Stimulated activated CD8-positive, alpha-beta memory T cell treated with anti-CD3 and anti-CD28 coated beads, Interleukin-7, amount 100 ng/mL, for 48 hours (primary cell): ENCODE data around the gene HLA-DQA2.
"Not testable (repeated sequence)": the region's sequence is repeated elsewhere in the genome, so short reads cannot be mapped to it uniquely, and the experiment has no call there.

ENCODE experiments used
- DNase-seq, 2 donors: peaks; one replicate each; pipeline ENCODE4 v3.0.0-alpha.2; 2020; ENCODE audit warnings: low read depth in 1 of 2; ENCODE audit errors: extremely low read depth in 1 of 2

HLA-DQA2 gene

GRCh38 chr6:32741031-32741960 lies at the start of gene HLA-DQA2:
Gene HLA-DQA2, plus strand, starts transcription at chr6:32741391. Its CDS starts 53 bp downstream, at chr6:32741444.
- DNase-seq: no peak

GRCh38 chr6:32692019-32692418 lies 49.2 kb upstream of the HLA-DQA2 start:
- DNase-seq: no peak

GRCh38 chr6:32697031-32697430 lies 44.2 kb upstream of the HLA-DQA2 start:
- no peak for DNase-seq

- no peak for DNase-seq
Measured at GRCh38 chr6:32700391-32701040, 40.7 kb upstream of the HLA-DQA2 start.

- no peak for DNase-seq
Measured at GRCh38 chr6:32703347-32703746, 37.8 kb upstream of the HLA-DQA2 start.

GRCh38 chr6:32705164-32705563 lies 36.0 kb upstream of the HLA-DQA2 start:
- DNase-seq: not testable (repeated sequence)

- DNase-seq: no peak
Measured at GRCh38 chr6:32709625-32710024, 31.6 kb upstream of the HLA-DQA2 start.

GRCh38 chr6:32713241-32713640 lies 27.9 kb upstream of the HLA-DQA2 start:
- no peak for DNase-seq

GRCh38 chr6:32716396-32716795 lies 24.8 kb upstream of the HLA-DQA2 start:
- DNase-seq: no peak

- DNase-seq: no peak
Measured at GRCh38 chr6:32718879-32719278, 22.3 kb upstream of the HLA-DQA2 start.

- no peak for DNase-seq
Measured at GRCh38 chr6:32738126-32738525, 3.1 kb upstream of the HLA-DQA2 start.

- DNase-seq: no peak
Measured at GRCh38 chr6:32742374-32742773, 1.2 kb downstream of the HLA-DQA2 start.

GRCh38 chr6:32744776-32745175 lies 3.6 kb downstream of the HLA-DQA2 start:
- no peak for DNase-seq

GRCh38 chr6:32745649-32746048 lies 4.5 kb downstream of the HLA-DQA2 start:
- not testable (repeated sequence) for DNase-seq

GRCh38 chr6:32752580-32752979 lies 11.4 kb downstream of the HLA-DQA2 start:
- DNase-seq: no peak

GRCh38 chr6:32759669-32760068 lies 18.5 kb downstream of the HLA-DQA2 start:
- no peak for DNase-seq

- DNase-seq: no peak
Measured at GRCh38 chr6:32761072-32761471, 19.9 kb downstream of the HLA-DQA2 start.

GRCh38 chr6:32761548-32761947 lies 20.4 kb downstream of the HLA-DQA2 start:
- no peak for DNase-seq

GRCh38 chr6:32763421-32763820 lies 22.2 kb downstream of the HLA-DQA2 start, which contains the start of gene HLA-DQB2:
Gene HLA-DQB2, minus strand, starts transcription at chr6:32763532. Its CDS starts 62 bp downstream, at chr6:32763470.
- DNase-seq: no peak

- no peak for DNase-seq
Measured at GRCh38 chr6:32764048-32764447, 22.9 kb downstream of the HLA-DQA2 start.

- no peak for DNase-seq
Measured at GRCh38 chr6:32772656-32773055, 31.5 kb downstream of the HLA-DQA2 start.

- DNase-seq: no peak
Measured at GRCh38 chr6:32774426-32774825, 33.2 kb downstream of the HLA-DQA2 start.
